Heart left ventricle (tissue), 13 donors: ENCODE measurements around the gene KRTAP5-11.

Source experiments
- CTCF ChIP-seq, 12 donors: fragments of 200-600 bp; sonication (generic) in 4 of 12; IDR thresholded peaks; one replicate each; pipeline versions ENCODE4 v1.5.0 to v1.8.0; 2018 to 2022; ENCODE audit warnings: antibody characterized with exemption in 12 of 12, mild to moderate bottlenecking in 5 of 12
- POLR2A ChIP-seq, 2 donors: fragments of 450-650 bp; IDR thresholded peaks; one replicate each; pipeline ENCODE4 v1.6.1; 2017; ENCODE audit warnings: antibody characterized with exemption in 2 of 2, mild to moderate bottlenecking in 2 of 2, moderate library complexity in 2 of 2
- donor health status: ischemic (EF 13 %, LVEDD 7.1; RV severe dilation, severe dysfunction).
- donor health status: DM: no; HTN: yes; CAD: no.
- donor health status: DM: no; HTN: no; CAD: no.
- donor health status: ischemic (EF 25% LVEDD 6.9; RV normal size, moderate dysfunction).
- donor health status: ischemic (EF 25% LVEDD 5.7; RV mildly dilated, moderate dysfunction).
- donor health status: ischemic (EF 35%, LVEDD 5.7; RV mildly dilated, moderate dysfunction).
- donor health status: nonischemic (EF 11% LVEDD 7.7; RV severe dilation, severe dysfunction).
- donor health status: DM: yes; HTN: yes; CAD: no.
- donor health status: PGD.
- donor health status: ischemic (EF 29% LVEDD 5.4; RV normal size, mild dysfunction).
- donor health status: nonischemic (EF 23%, LVEDD 6.1; RV moderate dilation, normal function).

- TF ChIP-seq CTCF (IDR thresholded peaks at IDR 0.05) (no peak), POLR2A (IDR thresholded peaks at IDR 0.05) (no peak)
Observed at GRCh38 chr11:71535825-71536224, 46.9 kb downstream of the KRTAP5-11 start.
